ENCODE results near the gene DOK7.

DNA sequence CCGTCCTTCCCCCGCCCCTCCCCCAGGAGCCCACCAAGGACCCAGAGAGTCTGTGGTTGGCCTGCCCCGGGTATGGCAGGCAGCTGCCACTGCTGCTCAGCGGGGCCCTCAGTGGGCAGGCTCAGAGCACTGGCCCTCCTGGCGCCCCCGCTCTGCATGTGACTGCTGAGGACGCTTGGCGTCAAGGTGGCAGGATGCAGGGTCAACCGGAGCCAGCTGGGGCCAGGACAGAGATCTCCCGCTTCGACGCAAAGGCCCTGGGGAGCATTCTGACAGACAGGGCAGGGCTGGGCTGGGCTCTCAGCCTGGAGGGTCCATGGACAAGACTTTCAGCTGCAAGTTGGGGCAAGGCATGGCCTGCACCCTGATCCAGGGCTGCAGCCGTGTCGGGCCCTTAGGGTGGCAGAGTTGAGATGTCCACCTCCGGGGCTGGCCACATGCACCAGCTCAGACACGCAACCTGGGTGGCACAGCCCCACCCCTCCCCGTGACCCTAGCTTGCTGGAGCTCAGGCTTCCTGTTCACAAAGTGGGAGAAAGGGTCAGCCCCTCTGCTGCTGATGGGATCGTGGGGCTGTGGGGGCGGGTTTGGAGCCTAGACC is 38.8 kb downstream of the DOK7 start:
- TF ChIP-seq POLR2A (IDR thresholded peaks at IDR 0.05; ENCODE audit: low read depth, low read length): no peak
- no peak for TF ChIP-seq TAF1 (IDR thresholded peaks at IDR 0.05; ENCODE audit: low read depth, low read length)
- no peak for TF ChIP-seq POLR2AphosphoS5 (IDR thresholded peaks at IDR 0.05; ENCODE audit: low read depth, low read length)
- TF ChIP-seq POU2F2 (IDR thresholded peaks at IDR 0.05; ENCODE audit: low read depth, low read length): no peak
